GM19468 (cell line): Measurements from ENCODE around the gene UBR4.
"Not testable (repeated sequence)": the region's sequence is repeated elsewhere in the genome, so short reads cannot be mapped to it uniquely, and the experiment has no call there.

ENCODE experiments used
- ATAC-seq: cut with Tn5 transposase; IDR thresholded peaks from one replicate; pipeline ENCODE4 v1.9.1; 2021; ENCODE audit warnings: mild to moderate bottlenecking, moderate library complexity, moderate number of reproducible peaks; ENCODE audit not compliant: unreplicated experiment; ENCODE audit errors: extremely low read depth

The UBR4 gene

GRCh38 chr1:19196331-19196730 lies 13.7 kb downstream of the UBR4 start:
- ATAC-seq = no peak

DNA sequence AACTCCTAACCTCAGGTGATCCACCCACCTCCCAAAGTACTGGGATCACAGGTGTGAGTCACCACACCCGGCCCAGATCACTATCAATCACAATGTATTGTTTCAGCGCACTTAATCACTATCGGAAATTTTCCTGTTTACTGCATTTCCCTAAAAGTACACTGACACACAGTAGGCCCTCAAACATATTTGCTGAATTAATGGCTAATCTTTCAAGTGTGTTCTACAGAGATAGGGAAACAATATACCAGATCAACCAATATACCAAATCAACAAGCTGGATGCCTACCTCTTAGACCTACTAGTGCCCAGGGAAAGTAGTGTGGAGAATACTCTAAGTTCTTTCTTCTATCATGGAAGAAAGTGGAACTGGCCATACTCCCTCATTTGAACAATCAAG lies 17.1 kb downstream of the UBR4 start:
- ATAC-seq = no peak

GRCh38 chr1:19191811-19192210 lies 18.3 kb downstream of the UBR4 start:
- no peak for ATAC-seq

GRCh38 chr1:19190468-19190867 lies 19.6 kb downstream of the UBR4 start:
- ATAC-seq = no peak

GRCh38 chr1:19189270-19189669 lies 20.8 kb downstream of the UBR4 start:
- no peak for ATAC-seq

GRCh38 chr1:19187852-19188251 lies 22.2 kb downstream of the UBR4 start:
- no peak for ATAC-seq

- no peak for ATAC-seq
These were observed 24.1 kb downstream of the UBR4 start for GRCh38 chr1:19186001-19186400.

DNA sequence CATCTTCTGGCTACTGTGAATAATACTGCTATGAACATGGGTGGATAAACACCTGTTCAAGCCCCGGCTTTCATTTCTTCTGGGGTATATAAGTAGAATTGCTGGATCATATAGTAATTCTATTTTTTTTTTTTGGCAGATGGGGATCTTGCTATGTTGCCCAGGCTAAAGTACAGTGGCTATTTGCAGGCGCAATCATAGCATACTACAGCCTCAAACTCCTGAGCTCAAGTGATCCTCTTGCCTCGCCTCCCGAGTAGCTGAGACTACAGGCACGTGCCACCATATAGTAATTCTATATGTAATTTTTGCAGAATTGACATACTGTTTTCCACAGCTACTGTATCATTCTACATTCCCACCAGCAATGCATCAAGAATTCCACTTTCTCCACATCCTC lies 27.8 kb downstream of the UBR4 start:
- ATAC-seq = no peak

DNA sequence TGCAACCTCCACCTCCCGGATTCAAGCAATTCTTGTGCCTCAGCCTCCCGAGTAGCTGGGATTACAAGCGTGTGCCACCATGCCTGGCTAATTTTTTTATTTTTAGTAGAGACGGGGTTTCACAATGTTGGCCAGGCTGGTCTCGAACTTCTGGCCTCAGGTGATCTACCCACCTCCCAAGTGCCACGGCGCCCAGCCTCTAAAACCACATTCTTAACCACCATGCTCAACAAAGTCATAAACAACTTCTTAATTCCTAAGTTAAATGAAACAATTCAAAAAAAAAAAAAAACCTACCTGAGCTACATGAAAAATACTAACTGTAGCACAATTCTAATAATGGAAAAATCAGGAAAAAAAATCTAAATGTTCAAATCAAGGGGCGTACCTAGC lies 29.8 kb downstream of the UBR4 start:
- not testable (repeated sequence) for ATAC-seq

DNA sequence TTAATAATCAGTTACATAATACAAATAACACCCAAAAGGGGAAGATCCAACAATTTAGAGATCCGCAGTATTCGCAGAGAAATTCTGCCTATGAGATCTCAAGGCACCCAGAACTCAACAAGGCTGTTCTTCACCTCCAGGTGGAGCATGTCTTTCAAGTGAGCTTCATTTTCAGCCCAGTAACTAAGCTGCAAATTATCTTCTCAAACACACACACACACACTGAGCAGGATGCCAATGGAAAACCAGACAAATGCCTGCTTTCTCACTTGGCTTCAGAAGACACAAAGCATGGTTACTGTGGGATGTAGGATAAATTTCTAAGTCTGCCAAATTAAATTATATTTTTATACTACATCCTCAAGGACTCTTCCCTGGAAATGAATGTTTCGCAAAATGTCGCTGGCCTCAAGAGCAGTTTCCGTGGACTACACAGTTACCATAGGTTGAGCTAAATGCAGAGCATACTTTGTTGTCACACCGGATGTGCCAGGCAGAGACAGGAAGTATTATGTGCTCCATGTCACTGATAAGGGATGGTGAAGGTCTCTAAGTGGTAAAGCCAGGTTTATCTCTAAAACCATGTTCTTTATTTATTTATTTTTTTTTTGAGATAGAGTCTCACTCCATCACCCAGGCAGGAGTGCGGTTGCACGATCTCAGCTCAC lies 30.3 kb downstream of the UBR4 start:
- ATAC-seq = no peak

- no peak for ATAC-seq
These were observed 31.2 kb downstream of the UBR4 start for GRCh38 chr1:19178734-19179398.

DNA sequence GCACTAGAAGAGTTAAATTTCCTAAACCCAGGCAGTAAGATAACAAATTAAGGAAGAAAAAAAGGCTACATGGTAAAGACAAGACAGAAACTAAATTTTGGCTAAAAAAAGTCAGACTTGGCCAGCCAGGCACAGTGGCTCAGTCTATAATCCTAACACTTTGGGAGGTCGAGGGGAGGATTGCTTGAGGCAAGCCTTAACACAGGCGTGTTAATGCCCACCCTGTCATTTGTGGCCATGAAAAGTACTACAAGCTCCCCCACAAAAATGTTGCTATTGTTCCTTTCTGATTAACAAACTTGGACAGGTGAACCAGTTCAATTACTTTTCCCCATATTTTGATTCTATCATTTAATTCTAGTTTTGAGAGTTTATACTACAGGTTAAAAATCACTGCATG lies 32.3 kb downstream of the UBR4 start:
- no peak for ATAC-seq

GRCh38 chr1:19169642-19170041 lies 40.4 kb downstream of the UBR4 start:
- peak; percentile 65 for ATAC-seq

- ATAC-seq = no peak
These were observed 42.9 kb downstream of the UBR4 start for GRCh38 chr1:19167140-19167539.

- no peak for ATAC-seq
These were observed 44.0 kb downstream of the UBR4 start for GRCh38 chr1:19166066-19166465.

DNA sequence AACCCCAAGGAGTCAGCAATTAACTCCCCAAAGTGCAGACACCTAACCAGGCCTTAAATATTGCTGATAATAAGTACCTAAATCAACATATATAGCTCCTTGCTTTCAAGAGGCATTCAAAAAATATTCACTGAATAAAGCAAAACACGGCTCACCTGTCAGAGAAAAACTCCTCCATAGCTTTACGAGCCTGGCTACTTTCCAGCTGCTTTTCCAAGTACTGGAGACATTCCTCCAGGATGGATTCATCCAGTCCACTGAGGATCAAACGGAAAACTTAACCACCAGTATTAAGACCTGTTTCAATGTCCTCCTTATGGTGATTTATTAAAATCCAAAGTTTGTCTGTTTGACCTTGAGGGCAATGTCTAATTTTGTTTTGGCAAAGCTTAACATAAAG lies 44.6 kb downstream of the UBR4 start:
- ATAC-seq = no peak

DNA sequence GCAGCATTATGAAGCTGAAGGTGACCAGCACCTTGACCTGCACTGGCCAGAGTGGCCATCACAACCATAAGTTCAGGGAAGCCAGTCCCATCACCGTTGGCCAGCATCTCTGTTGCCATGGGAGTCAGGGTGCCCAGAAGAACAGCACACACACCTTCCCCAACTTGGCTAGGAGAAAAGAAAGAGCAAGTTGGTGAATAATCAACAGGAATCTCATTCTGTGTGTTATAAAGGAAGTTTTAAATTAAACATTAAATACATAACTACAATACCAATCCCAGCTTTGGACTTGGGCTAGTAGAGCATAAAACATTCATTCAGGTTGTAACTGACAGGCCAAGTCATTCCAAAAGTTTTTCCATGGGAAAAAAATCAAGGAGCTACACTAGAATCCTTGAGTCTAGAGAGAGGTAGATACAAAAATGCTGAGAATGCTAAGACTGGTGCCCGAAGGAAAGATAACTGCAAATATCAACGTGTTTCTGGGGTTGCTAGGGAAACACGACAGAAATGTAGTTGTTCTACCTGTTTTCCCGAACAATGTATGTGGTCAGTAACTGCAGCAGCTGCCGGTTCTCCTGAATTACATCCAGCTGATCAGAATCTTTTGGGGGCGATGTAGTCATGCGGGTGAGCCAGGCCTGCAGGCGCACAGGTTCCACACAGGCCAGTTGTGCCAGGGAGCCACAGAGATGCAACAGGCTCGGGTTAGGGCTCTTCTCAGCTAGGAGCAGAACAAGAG lies 45.6 kb downstream of the UBR4 start:
- no peak for ATAC-seq

GRCh38 chr1:19163261-19163660 lies 46.8 kb downstream of the UBR4 start:
- ATAC-seq = no peak

GRCh38 chr1:19160831-19161230 lies 49.2 kb downstream of the UBR4 start:
- ATAC-seq = no peak

- ATAC-seq = no peak
These were observed 52.4 kb downstream of the UBR4 start for GRCh38 chr1:19157653-19158052.

DNA sequence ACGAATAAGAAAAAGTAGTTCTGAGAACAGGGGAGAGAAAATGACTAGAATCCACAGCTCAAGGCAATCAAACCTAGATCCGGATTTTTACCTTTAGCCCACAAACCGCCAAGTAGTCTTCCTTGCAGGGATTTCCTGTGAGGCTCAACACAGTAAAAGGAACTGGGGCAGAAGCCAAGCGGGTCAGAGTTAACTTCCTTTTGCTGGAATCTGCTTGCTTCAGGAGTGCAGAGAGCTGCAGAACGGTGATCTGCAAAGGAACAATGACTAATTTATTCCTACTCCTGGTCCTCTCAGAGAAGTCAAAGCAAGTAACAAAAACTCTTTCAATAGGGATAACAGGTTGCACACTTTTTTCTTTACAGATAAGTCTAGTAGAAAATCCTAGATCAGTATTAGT lies 53.4 kb downstream of the UBR4 start:
- no peak for ATAC-seq
